Peyer's patch (tissue), 4 donors: Measurements from ENCODE around the gene MIGA1. TPM values are rescaled to one million over a fixed set of nuclear protein-coding genes. Genes with fewer than 3 reads are reported as not detected.
"Not testable (repeated sequence)": the region's sequence is repeated elsewhere in the genome, so short reads cannot be mapped to it uniquely, and the experiment has no call there.

ENCODE experiments used
- DNase-seq, 3 donors: peaks; one replicate each; pipeline ENCODE4 v3.0.0-alpha.2; 2017 to 2019
- H3K27ac ChIP-seq, 4 donors: fragments of 200-600 bp; sonication (generic); one replicate each; pipeline ENCODE4 v1.5.1; 2016 to 2019
- H3K27me3 ChIP-seq, 2 donors: fragments of 200-600 bp; sonication (generic); one replicate each; pipeline ENCODE4 v1.5.1; 2019
- H3K36me3 ChIP-seq, 3 donors: fragments of 200-600 bp; sonication (generic); one replicate each; pipeline ENCODE4 v1.5.1; 2016 to 2019
- H3K4me1 ChIP-seq, 4 donors: fragments of 200-600 bp; sonication (generic); one replicate each; pipeline ENCODE4 v1.5.1; 2016 to 2019
- H3K4me3 ChIP-seq, 4 donors: fragments of 200-600 bp; sonication (generic); 1 replicate in 3 of 4; 2 replicates in 1 of 4; pipeline ENCODE4 v1.5.1; 2016 to 2019; ENCODE audit warnings: mild to moderate bottlenecking in 1 of 4
- H3K9me3 ChIP-seq, 4 donors: fragments of 200-600 bp; sonication (generic); one replicate each; pipeline ENCODE4 v1.5.1; 2016 to 2019; ENCODE audit warnings: mild to moderate bottlenecking in 1 of 4
- POLR2A ChIP-seq, 2 donors: fragments of 450-650 bp; IDR thresholded peaks; one replicate each; pipeline ENCODE4 v1.5.1; 2017; ENCODE audit warnings: antibody characterized with exemption in 2 of 2, mild to moderate bottlenecking in 2 of 2, moderate library complexity in 2 of 2
- total RNA-seq, 4 donors: library from RNA; depleted of rRNA; stranded (reverse); fragments of >200 nt; gene quantifications; one replicate each; pipeline ENCODE4 v1.1.0, GENCODE V29; 2016
- TF ChIP-seq, protein P1 (sequence below), 6 experiments: fragments of 450-650 bp in 4 of 6; fragments of 200-600 bp in 2 of 6; sonication (generic) in 1 of 6; IDR thresholded peaks; one replicate each; pipeline ENCODE4 v1.5.1; 2017 to 2019; ENCODE audit warnings: antibody characterized with exemption in 6 of 6, mild to moderate bottlenecking in 3 of 6, moderate library complexity in 1 of 6

MIGA1 gene
- total RNA-seq, 4 donors from 2014 or later: 7.4 to 21.9 (median 17.4) TPM

DNA sequence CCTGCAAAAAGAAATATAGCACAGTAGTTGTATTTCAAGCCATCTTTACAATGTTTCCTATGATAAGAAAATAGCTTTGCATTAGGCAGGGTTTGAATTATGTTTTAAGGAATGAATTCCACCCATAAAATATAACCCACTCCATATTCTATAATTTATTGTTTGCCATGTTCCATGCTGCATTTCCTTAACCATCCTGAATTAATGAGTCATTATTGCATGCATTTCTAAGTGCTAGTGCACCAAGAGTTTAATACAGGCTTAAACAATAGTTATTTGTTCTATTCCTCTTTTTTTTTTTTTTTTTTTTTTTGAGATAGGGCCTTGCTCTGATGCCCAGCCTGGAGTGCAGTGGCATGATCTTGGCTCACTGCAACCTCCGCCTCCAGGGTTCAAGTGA lies 45.2 kb downstream of the MIGA1 start:
- DNase-seq: no peak
- no peak overlapping the region for H3K27ac ChIP-seq
- TF ChIP-seq, protein P1, sequence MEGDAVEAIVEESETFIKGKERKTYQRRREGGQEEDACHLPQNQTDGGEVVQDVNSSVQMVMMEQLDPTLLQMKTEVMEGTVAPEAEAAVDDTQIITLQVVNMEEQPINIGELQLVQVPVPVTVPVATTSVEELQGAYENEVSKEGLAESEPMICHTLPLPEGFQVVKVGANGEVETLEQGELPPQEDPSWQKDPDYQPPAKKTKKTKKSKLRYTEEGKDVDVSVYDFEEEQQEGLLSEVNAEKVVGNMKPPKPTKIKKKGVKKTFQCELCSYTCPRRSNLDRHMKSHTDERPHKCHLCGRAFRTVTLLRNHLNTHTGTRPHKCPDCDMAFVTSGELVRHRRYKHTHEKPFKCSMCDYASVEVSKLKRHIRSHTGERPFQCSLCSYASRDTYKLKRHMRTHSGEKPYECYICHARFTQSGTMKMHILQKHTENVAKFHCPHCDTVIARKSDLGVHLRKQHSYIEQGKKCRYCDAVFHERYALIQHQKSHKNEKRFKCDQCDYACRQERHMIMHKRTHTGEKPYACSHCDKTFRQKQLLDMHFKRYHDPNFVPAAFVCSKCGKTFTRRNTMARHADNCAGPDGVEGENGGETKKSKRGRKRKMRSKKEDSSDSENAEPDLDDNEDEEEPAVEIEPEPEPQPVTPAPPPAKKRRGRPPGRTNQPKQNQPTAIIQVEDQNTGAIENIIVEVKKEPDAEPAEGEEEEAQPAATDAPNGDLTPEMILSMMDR (IDR thresholded peaks at IDR 0.05): no peak
- no peak for TF ChIP-seq POLR2A (IDR thresholded peaks at IDR 0.05)
- no peaks in the 10 kb centered on the region for H3K9me3 ChIP-seq
- H3K36me3 ChIP-seq: peaks cover 0 to 8% (median 0%) of the 10 kb centered on the region in 3 donors
- H3K27me3 ChIP-seq: no peaks in the 10 kb centered on the region
- no peak overlapping the region for H3K4me3 ChIP-seq
- H3K4me1 ChIP-seq: no peaks in the 10 kb centered on the region

DNA sequence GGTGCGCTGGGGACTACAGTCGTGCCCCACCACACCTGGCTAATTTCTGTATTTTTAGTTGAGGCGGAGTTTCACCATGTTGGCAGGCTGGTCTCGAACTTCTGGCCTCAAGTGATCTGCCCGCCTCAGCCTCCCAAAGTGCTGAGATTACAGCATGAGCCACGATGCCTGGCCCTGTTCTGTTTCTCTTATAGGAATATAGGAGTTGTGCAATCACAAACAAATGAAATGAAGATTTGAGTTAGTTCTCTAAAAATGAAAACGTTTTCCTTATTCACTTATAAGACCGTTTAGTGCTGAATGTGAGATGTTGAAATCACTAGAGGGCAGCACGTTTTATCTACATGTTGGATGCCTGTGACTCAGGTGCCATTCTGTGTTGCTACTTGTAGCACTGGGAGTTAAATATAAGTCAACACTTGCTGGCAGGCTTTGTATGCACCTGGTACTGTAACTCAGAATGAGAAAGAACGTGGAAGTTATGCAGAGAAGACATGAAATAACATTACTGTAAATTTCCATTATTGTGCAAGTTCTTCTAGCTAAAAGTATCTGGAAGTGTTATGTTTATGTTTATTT lies 45.8 kb downstream of the MIGA1 start:
- no peak overlapping the region for H3K4me3 ChIP-seq
- no peak for TF ChIP-seq POLR2A (IDR thresholded peaks at IDR 0.05)
- TF ChIP-seq, protein P1 (IDR thresholded peaks at IDR 0.05): peak in 4 of 6 experiments; percentile 8 to 56 (median 50)

DNA sequence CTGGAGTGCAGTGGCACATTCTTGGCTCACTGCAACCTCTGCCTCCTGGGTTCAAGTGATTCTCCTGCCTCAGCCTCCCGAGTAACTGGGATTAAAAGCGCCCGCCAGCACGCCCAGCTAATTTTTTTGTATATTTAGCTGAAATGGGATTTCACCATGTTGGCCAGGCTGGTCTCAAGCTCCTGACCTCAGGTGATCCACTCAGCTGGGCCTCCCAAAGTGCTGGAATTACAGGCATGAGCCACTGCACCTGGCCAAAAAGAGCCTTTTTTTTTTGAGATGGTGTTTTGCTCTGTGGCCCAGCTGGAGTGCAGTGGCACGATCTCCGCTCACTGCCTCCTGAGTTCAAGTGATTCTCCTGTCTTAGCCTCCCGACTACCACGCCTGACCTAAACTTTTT lies 47.4 kb downstream of the MIGA1 start:
- not testable (repeated sequence) for H3K27ac ChIP-seq, H3K4me3 ChIP-seq, H3K36me3 ChIP-seq, H3K27me3 ChIP-seq, H3K4me1 ChIP-seq, H3K9me3 ChIP-seq, DNase-seq

More for the DNA sequence above, 45.8 kb downstream of the MIGA1 start:
- Histone ChIP-seq H3K27ac (no peak overlapping the region), H3K36me3 (peaks cover 0 to 5% (median 0%) of the 10 kb centered on the region in 3 donors), H3K27me3 (no peaks in the 10 kb centered on the region), H3K4me1 (no peaks in the 10 kb centered on the region), H3K9me3 (no peaks in the 10 kb centered on the region)
- peak in 1 of 3 donors; percentile 55 for DNase-seq

DNA sequence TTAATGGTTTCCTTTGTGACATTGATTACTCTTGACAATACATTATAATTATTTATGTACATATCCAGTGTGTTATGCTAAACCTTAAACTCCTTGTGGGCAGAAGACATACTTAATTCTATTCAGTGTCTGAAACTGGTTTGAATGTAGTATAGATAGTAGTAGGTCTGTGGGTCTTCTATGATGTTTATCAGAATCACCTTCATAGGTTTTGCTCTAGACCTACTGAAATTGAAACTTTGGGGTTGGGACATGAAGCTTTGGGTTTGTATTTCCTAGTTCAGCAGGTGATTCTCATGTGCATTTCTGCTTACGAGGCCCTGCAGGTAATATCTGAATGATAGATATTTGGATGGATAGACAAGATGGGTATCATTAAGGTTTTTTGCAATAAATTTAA lies 48.6 kb downstream of the MIGA1 start:
- Histone ChIP-seq H3K4me3 (no peak overlapping the region), H3K36me3 (no peaks in the 10 kb centered on the region), H3K27ac (no peak overlapping the region), H3K27me3 (no peaks in the 10 kb centered on the region), H3K9me3 (no peaks in the 10 kb centered on the region), H3K4me1 (no peaks in the 10 kb centered on the region)
- DNase-seq: no peak
- TF ChIP-seq, protein P1 (IDR thresholded peaks at IDR 0.05): no peak
- TF ChIP-seq POLR2A (IDR thresholded peaks at IDR 0.05): no peak

DNA sequence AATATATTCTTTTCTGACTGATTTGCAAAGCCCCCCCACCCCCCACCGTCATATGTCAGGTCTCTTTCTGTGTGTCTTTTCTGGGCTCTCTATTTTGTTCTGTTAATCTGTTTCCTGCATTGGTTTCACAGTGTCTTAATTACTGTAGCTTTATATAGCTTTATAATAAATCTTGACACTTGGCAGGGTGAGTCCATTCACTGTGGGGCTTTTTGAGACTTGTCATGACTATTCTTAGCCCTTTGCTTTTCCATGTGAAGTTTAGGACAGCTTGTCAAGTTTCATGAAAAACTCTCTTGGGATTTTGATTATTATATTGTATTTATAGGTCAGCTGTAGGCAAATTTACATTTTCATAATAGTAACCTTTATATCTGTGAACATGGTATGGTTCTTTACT lies 50.4 kb downstream of the MIGA1 start:
- Histone ChIP-seq H3K27ac (no peak overlapping the region), H3K4me1 (peaks cover 0 to 11% (median 0%) of the 10 kb centered on the region in 4 donors), H3K27me3 (no peaks in the 10 kb centered on the region), H3K9me3 (no peaks in the 10 kb centered on the region), H3K4me3 (no peak overlapping the region), H3K36me3 (no peaks in the 10 kb centered on the region)
- no peak for DNase-seq
- TF ChIP-seq, protein P1 (IDR thresholded peaks at IDR 0.05): no peak
- TF ChIP-seq POLR2A (IDR thresholded peaks at IDR 0.05): no peak

DNA sequence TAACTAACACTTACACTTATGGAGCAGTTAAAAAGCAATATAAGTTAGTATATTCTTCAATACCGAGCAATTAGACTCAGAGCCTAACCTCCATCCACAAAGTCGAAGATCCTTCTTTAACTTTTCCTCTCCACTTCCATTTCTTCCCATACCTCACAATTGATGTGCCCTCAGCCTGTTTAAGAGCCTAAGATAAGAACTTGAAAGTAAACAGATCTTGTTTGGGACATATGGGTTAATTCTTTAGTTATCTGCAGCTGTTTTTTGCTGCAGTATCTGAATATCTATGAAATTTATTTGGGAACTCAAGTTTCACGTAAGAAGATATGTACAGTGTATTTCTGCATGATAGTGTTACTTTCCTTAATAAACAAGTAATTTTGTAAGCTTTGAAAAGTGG lies 51.5 kb downstream of the MIGA1 start:
- DNase-seq: no peak
- Histone ChIP-seq H3K9me3 (no peaks in the 10 kb centered on the region), H3K4me1 (peaks cover 0 to 11% (median 0%) of the 10 kb centered on the region in 4 donors), H3K27me3 (no peaks in the 10 kb centered on the region), H3K27ac (no peak overlapping the region), H3K4me3 (no peak overlapping the region), H3K36me3 (no peaks in the 10 kb centered on the region)
- no peak for TF ChIP-seq POLR2A (IDR thresholded peaks at IDR 0.05)
- TF ChIP-seq, protein P1 (IDR thresholded peaks at IDR 0.05): no peak
